Activated gamma-delta T cell treated with Interleukin-2 at 50 U/mL for 16 hours (primary cell): ENCODE data around the gene AFMID.

Source experiments
- DNase-seq: peaks from one replicate; pipeline ENCODE4 v3.0.0-alpha.2; 2020

AFMID gene

DNA sequence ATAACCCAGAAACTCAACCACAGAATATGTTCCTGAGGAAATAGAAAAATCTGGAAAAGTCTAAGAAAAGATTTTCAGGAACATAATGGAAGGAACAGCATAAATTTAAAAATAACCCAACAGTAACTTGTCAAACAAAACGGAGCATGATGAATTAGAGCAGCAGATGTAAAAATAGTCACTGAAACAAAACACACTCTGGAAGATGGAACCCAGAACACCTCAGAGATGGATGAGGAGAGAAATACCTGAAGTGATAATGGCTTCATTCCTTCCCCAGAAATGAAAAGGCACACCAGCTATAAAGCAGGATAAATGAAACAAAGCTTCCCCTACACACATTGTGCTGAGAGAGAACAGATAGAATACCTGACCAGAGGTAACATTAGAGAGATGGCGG, 6.7 kb upstream of the AFMID start:
- no peak for DNase-seq

DNA sequence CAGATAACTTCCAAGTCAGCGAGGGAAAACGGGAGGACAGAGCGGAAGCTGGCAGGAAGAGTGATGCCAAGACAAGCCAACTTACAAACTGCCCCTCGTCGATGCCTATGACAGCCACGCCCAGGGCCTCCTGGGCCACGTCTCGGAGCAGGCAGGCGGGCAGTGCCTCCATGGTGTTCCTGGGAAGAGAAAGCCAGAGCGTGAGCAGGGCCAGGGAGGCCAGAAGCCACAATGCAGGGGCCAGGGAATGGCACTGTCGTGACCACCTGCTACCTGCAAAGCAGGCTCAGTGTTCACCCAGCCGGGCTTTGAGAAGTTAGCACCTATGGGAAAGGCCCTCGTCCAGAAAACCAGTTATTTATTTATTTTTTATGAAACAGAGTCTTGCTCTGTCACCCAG, 4.7 kb upstream of the AFMID start:
- DNase-seq = no peak

DNA sequence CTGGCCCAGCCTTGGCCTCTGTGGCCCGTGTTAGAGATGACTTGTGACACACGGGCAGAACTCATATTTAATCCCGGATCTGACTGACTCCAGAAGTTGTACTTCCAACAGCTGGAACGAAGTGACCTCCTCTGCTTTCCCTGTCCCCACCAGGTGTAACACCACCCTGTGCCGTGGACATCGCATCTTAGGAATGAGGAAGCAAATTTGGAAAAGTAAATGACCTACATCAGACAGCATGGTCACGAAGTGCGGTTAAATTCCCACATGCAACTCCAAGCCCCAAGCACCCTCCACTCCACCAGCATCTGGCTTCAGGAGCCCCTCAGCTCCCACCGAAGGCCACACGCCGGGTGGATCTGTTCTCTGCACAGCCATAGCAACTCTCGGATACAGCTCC, 3.2 kb upstream of the AFMID start:
- DNase-seq = no peak

DNA sequence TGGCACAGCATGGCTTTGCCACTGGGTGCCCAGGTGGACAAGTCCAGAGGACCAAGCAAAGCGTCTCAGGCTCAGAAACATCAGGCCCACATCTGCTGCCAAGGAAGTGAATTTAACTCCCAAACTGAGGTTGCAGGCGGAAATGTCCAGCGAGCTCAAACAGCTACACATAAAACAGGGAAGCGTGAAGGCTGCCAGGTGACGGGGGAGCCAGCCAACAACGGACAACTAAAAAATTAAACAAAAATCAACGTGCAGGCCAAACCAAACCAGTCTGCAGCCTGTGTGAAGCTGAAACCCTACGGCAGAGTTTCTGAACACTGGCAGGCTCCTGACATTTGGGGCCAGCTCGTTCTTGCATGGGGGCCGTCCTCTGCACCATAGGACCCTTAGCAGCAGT, 2.8 kb upstream of the AFMID start:
- DNase-seq = no peak

DNA sequence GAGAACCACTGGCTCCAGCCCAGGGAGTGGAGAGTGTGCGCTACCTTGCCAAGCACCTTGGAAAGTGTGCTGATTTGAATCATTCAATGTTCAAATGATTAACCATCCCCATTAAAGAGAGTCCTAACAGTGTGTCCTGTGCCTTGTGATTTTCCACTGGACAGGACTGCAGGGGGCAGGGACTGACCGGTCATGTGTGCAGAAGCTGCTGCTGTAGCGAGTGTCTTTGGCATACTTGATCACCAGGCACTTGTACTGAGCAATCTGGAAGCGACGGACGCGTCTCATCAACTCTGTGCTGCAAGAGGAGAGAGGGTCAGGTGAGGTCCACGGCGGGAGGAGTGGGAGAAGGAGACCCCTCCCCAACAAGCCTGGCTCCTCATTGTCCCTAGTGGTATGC, 2.3 kb upstream of the AFMID start:
- DNase-seq = no peak

DNA sequence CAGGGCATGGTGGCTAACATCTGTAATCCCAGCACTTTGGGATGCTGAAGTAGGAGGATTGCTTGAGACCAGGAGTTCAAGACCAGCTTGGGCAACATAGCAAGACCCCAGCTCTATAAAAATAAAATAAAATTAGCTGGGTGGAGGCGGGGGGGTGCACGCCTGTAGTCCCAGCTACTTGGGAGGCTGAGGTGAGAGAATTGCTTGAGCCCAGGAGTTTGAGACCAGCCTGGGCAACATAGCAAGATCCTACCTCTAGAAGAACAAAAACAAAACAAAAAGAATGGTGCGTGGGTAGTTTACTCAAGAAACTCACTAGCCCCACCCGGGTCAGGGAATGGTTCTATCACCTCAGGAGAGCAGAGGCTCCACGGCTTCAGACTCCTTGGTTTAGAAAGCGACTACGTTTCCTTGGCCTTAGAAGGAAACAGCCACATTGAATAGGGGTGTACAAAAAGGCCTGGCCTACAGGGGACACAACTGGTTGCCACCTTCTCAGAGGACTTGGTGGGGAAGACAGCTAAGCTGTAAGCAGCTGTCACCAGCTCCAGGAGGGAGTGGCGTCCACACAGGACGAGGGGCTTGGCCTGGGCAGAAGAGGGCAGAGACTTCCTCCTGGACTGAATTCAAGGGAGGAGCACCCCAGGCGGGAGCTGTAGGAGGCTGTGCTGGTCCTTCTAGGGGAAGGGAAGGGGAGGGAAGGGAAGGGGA, 1.0 kb upstream of the AFMID start:
- DNase-seq = no peak

DNA sequence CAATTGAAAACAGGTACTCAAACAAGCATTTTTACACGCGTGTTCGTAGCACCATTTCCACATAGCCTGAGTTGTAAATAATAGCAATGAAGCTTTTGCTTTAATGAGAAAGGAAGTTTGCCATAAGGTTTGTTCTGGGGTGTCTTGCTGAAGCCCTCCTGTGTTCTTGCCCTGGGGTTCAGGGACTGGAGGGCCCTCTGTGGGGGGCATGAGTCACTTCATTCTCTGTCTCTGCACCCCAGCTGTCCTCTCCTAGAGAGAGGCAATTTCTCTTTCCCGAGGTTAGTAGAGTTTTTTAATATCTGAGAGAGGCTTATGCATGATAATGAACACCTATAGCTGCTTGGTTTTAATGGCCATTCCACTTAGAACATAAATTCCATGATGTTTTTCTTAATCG, 9.6 kb downstream of the AFMID start:
- DNase-seq = no peak

DNA sequence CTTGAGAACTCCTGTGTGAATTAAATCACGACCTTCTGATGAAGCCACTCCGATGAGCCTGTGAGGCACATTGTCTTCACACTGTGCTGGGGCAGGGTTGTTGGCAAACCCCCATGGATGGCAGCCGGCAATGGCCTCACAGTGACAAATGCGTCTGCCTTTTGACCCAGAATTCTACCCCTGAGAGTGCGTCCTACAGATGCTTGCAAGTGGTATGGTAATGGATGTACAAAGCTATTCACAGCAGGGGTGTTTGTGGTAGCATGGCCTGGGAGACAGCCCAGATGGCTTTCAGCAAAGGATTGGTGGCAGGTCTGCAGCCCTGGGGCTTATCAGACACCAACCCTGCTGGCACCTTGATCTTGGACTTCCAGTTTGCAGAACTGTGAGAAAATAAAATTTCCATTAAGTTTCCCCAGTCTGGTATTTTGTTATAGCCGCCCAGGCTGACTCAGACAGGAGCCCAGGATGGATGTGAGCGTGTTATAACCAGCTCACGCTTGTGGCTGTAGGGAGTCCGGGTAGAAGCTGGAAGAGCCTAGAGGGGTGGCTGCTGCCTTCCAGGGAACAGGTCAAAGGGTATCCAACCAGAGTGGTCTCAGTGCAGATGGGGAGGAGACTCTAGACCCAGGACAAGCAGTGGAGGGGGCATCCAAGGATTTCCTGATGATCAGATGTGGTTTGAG, 10.1 kb downstream of the AFMID start:
- no peak for DNase-seq

DNA sequence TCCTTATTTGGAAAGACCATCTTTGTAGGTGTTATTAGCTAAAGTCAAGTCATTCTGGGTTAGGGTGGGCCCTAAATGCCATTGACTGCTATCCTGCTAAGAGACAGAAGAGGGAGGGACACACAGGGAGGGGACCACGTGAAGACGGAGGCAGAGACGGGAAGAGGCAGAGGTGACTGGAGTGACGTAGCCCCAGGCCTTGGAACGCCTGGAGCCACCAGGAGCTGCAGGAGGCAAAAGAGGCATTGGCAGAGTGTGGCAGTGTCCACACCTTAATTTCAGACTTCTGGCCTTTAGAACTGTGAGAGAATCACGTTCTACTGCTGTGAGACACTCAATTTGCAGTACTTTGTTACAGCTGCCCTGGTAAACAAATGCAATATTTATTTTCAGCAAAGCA, 13.3 kb downstream of the AFMID start:
- no peak for DNase-seq

DNA sequence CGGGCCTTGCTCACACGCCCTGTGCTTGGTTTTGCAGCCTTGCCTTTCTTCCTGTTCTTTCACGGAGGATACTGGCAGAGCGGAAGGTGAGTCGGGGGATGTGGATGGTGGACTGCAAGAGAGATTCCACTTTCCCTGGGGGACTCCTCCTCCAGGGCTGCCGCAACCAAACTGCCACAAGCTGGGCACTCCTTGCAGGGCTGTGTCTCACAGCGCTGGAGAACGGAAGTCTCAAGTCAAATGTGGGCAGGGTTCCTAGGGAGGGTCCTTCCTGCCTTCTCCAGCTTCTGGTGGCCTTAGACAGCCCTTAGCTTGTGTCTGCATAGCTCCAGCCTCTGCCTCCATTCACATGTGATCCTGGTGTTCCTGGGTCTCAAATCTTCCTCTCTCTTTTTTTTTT, 15.5 kb downstream of the AFMID start:
- no peak for DNase-seq

DNA sequence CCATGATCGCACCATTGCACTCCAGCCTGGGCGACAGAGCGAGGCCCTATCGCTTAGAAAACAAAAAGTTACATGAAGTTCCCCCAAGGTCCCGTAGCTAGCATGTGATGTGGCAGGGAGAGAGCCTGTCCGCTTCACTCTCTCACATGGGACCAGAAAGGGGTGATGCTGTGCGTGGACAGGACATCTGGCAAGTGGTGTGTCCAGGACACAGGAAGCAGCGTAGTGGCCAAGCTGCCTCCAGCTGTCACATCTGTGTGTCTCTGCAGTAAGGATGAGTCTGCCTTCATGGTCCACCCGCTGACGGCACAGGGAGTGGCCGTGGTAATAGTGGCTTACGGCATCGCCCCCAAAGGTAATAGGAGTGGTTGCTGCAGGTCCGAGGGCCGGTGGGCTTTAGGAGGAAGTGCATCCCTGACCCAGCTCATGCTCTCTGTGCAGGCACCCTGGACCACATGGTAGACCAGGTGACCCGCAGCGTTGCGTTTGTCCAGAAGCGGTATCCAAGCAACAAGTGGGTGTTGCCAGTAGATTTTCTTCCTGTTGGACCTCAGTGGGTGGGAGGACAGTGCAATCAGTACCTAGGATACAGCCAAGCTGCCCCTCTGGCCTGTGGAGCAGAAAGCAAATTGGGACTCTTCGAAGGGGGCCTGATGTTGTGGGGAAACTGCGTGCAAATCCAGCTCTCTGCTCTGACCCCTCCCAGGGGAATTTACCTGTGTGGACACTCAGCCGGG, 17.4 kb downstream of the AFMID start:
- DNase-seq = no peak

DNA sequence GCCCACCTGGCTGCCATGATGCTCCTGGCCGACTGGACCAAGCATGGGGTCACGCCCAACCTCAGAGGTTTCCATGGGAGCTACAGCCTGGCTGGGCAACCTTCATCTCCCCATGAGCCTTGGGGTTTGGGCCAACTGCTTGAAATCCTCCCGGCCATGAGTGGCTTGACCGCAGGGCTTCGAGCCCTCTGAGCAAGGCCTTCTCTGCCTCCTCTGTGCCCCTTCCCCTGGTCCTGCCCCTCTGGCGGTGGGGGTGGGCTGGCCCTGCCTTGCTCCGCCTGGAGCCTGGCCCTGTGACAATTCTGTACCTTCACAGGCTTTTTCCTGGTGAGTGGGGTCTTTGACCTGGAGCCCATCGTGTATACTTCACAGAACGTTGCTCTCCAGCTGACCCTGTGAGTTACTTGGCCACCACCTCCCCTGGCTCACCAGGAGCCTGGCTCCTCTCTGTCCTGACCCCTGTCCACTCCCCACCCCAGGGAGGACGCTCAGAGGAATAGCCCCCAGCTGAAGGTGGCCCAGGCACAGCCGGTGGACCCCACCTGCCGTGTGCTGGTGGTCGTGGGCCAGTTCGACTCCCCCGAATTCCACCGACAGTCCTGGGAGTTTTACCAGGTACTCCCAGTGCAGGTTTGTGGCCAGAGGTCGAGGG, 18.1 kb downstream of the AFMID start:
- DNase-seq = no peak

DNA sequence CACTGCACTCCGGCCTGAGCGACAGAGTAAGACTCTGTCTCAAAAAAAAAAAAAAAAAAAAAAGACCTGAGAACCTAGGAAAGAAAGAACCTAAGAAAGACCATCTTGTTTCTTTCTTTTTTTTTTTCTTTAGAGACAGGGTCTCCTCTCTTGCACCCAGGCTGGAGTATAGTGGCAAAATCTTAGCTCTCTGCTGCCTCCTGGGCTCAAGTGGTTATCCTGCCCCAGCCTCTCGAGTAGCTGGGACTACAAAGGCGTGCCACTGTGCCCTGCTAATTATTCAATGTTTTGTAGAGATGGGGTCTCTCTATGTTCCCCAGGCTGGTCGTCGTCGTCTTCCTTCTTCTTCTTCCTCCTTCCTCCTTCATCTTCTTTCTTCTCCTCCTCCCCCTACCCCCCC, 19.1 kb downstream of the AFMID start:
- no peak for DNase-seq

DNA sequence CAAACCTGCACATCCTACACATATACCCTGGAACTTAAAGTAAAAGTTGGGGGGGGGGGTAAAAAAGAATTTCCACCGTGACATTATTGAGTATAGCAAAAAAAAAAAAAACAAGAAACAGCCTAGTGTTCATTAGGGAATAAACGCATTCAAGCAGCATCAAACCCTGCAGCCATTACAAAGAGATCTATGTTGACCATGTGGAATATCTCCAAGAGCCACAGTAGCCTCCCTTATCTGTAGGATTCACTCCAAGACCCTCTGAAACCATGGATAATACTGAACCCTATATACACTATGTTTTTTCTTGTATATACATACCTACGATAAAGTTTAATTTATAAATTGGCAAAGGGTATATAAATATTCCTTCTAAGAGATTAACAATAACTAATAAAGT, 21.3 kb downstream of the AFMID start:
- DNase-seq = no peak

DNA sequence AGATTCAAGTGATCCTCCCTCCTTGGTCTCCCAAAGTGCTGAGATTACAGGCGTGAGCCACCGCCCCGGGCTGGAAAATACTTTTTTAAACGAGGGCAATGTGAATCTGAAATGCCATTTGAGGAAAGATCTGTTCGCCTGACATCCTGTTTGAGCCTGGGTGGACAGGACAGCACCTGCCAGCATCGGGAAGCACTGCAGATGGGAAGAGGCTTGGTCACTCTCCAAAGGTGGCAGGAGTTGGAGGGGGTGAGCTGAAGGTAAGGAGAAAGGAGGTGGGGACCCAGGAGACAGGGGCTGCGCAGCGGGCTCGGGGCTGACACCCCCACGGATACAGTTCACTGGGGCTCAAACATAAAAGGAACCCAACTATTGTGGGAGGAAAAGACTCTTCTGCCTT, 22.9 kb downstream of the AFMID start:
- DNase-seq = no peak

DNA sequence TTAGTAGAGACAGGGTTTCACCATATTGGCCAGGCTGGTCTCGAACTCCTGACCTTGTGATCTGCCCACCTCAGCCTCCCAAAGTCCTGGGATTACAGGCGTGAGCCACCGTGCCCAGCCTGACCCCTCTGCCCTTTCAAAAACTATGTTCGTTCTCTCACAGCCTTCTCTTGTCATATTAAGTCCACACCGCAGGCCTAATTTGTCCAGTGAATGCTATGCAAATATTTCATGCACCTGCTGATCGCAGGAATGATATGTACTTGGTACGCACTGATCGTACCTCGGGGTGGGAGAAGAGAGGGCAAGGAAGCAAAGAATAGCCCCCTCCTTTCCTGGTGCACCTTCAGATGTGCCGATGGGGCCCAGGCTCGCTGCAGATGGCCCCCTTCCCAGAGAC, 23.9 kb downstream of the AFMID start:
- DNase-seq = no peak

DNA sequence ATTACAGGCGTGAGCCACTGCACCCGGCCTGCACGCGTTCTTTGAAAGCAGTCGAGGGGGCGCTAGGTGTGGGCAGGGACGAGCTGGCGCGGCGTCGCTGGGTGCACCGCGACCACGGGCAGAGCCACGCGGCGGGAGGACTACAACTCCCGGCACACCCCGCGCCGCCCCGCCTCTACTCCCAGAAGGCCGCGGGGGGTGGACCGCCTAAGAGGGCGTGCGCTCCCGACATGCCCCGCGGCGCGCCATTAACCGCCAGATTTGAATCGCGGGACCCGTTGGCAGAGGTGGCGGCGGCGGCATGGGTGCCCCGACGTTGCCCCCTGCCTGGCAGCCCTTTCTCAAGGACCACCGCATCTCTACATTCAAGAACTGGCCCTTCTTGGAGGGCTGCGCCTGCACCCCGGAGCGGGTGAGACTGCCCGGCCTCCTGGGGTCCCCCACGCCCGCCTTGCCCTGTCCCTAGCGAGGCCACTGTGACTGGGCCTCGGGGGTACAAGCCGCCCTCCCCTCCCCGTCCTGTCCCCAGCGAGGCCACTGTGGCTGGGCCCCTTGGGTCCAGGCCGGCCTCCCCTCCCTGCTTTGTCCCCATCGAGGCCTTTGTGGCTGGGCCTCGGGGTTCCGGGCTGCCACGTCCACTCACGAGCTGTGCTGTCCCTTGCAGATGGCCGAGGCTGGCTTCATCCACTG, 27.0 kb downstream of the AFMID start, which contains the start of gene BIRC5:
BIRC5 (plus strand) TSS at position 238 of the 690 bp plus-strand sequence; CDS start at position 302, 64 bp downstream.
- DNase-seq = peak; percentile 91

DNA sequence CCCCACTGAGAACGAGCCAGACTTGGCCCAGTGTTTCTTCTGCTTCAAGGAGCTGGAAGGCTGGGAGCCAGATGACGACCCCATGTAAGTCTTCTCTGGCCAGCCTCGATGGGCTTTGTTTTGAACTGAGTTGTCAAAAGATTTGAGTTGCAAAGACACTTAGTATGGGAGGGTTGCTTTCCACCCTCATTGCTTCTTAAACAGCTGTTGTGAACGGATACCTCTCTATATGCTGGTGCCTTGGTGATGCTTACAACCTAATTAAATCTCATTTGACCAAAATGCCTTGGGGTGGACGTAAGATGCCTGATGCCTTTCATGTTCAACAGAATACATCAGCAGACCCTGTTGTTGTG, 27.5 kb downstream of the AFMID start:
- DNase-seq = no peak

DNA sequence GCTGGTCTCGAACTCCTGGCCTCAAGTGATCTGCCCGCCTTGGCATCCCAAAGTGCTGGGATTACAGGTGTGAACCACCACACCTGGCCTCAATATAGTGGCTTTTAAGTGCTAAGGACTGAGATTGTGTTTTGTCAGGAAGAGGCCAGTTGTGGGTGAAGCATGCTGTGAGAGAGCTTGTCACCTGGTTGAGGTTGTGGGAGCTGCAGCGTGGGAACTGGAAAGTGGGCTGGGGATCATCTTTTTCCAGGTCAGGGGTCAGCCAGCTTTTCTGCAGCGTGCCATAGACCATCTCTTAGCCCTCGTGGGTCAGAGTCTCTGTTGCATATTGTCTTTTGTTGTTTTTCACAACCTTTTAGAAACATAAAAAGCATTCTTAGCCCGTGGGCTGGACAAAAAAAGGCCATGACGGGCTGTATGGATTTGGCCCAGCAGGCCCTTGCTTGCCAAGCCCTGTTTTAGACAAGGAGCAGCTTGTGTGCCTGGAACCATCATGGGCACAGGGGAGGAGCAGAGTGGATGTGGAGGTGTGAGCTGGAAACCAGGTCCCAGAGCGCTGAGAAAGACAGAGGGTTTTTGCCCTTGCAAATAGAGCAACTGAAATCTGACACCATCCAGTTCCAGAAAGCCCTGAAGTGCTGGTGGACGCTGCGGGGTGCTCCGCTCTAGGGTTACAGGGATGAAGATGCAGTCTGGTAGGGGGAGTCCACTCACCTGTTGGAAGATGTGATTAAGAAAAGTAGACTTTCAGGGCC, 32.4 kb downstream of the AFMID start:
- no peak for DNase-seq

DNA sequence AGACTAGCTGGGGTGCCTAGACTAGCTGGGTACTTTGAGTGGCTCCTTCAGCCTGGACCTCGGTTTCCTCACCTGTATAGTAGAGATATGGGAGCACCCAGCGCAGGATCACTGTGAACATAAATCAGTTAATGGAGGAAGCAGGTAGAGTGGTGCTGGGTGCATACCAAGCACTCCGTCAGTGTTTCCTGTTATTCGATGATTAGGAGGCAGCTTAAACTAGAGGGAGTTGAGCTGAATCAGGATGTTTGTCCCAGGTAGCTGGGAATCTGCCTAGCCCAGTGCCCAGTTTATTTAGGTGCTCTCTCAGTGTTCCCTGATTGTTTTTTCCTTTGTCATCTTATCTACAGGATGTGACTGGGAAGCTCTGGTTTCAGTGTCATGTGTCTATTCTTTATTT, 35.9 kb downstream of the AFMID start:
- no peak for DNase-seq

DNA sequence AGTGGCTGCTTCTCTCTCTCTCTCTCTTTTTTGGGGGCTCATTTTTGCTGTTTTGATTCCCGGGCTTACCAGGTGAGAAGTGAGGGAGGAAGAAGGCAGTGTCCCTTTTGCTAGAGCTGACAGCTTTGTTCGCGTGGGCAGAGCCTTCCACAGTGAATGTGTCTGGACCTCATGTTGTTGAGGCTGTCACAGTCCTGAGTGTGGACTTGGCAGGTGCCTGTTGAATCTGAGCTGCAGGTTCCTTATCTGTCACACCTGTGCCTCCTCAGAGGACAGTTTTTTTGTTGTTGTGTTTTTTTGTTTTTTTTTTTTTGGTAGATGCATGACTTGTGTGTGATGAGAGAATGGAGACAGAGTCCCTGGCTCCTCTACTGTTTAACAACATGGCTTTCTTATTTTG, 36.6 kb downstream of the AFMID start:
- no peak for DNase-seq
